GM18867 (cell line): ENCODE results near the gene MICALL2.
"Not testable (repeated sequence)": the region's sequence is repeated elsewhere in the genome, so short reads cannot be mapped to it uniquely, and the experiment has no call there.

Experiments used
- ATAC-seq: cut with Tn5 transposase; IDR thresholded peaks from one replicate; pipeline ENCODE4 v1.9.1; 2021; ENCODE audit warnings: mild to moderate bottlenecking, moderate library complexity; ENCODE audit not compliant: unreplicated experiment

The MICALL2 gene

DNA sequence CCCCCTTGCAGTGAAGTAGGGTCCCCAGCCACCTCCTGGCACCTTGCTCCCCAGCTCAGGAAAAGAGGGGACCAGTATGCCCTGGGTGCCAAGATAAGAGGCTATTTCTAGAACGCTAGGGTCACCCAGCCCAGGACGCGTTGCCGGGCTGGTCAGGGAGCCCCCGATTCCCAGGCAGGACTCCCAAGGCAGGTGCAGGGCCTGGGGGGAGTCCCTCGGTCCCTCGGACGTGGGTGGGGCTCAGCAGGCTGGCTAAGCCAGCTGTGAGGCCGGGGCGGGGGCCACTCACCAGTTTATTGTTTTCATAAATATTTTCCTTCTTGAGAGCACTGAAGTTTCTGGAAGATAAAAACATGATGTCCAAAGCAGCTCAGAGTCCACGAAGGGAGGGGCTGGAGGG, 9.3 kb downstream of the MICALL2 start:
- no peak for ATAC-seq

DNA sequence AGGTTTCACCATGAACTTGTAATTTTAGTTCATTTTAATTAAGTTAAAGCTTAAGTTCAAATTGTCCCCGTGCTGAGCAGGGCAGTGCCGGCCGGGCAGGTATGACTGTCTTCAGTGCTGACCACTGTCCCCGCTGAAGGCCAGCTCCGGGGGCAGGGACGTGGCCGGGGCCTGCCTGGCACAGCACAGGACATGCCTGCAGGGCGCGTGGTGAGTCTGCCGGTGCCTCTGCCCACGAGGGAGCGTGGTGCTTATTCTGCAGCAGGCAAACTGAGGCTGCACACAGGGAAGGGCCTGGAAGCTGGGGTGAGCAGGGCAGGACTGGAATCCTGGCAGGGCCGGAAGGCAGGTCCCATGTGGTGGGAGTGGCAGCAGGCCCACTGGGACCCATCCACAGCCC, 9.8 kb downstream of the MICALL2 start:
- no peak for ATAC-seq

GRCh38 chr7:1448958-1449357, 10.3 kb downstream of the MICALL2 start:
- no peak for ATAC-seq

GRCh38 chr7:1447551-1448244, 11.6 kb downstream of the MICALL2 start:
- ATAC-seq, result no peak

DNA sequence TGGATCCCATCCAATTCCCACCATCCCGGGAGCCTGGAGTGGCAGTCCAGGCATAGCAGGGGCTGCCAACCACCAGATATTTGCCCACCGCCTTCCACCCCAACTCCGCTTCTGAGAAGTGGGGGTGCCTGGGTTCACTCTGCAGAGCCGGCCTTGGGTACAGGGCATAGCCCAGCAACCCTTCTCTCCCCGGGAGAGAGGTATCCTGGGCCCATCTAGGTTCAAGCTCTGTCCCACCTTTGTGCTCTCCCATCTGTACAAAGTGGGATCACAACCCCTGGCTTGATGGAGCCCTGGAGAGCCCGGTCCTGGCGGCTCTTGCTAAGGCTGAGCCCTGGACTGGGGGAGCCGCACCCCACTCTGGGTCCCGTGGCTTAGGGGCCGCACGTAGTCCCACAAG, 12.2 kb downstream of the MICALL2 start:
- no peak for ATAC-seq

DNA sequence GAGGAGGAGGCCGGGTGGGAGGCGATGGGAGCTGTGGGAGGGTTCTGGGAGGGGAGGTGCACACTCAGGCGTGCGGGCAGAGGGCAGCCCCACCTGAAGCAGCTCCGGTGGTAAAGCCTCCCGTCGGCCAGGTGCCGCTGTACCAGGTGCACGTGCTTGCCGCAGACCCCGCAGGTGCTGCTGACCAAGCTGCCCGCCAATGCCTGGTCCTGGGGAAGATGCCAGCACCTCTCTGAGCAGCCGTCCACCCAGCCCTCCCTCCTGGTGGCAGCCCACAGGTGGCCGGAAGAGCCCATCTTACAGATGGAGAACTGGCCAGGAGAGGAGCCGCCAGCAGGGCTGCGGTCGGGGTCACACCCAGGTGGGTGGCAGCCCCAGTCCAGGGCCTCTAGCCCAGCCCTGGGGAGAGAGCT, 12.6 kb downstream of the MICALL2 start:
- no peak for ATAC-seq

GRCh38 chr7:1446026-1446425, 13.2 kb downstream of the MICALL2 start:
- ATAC-seq, result not testable (repeated sequence)

DNA sequence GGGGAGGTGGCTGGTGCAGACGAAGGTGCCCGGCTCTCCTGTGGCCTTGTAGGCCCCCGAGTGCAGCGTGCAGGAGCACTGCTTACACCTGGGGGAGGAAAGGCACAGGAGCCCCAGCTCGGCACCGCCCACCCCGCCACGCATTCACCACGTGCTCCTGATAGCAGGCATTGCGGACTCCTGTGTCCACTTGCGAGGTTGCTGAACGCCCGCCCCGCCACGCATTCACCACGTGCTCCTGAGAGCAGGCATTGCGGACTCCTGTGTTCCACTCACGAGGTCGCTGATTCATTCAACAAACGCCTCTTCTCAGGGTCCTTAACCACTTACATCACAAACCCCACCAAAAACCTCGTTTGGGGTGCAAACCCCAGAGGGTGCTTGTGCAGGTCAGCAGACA, 13.9 kb downstream of the MICALL2 start:
- no peak for ATAC-seq

DNA sequence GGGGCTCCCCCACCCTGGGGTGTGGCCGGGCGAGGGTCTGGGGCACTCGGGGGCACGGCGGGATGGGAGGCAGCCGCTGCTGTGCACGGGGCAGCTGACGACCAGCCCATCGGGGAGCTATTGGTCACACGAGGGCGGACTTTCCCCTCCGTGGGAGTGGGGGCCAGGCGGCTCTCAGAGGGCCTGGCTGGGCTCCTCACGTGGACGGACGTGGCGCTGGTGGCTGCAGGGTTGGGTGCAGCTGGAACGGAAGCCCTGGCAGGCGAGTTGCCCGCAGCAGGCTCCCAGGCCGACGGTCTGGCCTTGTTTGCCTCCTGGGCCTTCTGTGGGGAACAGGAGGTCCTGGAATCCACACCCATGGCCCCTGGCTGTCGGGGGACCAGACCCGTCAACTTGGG, 14.3 kb downstream of the MICALL2 start:
- no peak for ATAC-seq

DNA sequence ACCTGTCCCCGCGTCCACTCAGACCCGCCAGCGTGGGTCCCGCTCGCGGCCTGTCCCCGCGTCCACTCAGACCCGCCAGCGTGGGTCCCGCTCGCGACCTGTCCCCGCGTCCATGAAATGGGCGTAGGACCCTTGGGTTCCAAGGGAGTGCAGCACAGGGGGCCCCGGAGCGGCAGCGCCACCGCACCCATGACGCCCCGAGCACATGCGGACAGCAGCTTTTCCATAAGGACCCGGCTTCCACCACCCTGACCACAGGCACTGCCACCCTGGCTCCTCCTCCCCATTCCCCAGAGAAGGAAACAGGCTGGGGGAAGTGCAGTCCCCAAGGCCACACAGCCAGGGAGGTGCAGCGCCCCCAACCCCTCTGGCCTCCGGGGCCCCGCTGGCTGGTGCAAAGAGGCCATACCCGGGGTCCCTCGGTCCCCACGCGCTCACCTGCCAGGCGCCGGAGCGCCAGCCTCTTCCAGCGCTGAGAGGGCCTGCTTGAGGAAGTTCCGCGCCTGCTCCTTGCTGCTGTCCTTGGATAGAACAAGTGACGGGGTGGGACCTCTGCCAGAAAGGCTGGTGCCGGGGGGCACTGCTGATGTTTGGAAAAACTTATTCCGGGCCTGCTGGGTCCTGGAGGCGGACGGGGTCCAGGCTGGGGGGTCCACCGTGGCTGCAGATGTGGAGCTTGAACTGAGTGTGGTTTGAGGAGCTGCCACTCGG, 14.9 kb downstream of the MICALL2 start:
- ATAC-seq, result no peak

- ATAC-seq, result not testable (repeated sequence)
Measured at GRCh38 chr7:1443587-1444200, 15.6 kb downstream of the MICALL2 start.

DNA sequence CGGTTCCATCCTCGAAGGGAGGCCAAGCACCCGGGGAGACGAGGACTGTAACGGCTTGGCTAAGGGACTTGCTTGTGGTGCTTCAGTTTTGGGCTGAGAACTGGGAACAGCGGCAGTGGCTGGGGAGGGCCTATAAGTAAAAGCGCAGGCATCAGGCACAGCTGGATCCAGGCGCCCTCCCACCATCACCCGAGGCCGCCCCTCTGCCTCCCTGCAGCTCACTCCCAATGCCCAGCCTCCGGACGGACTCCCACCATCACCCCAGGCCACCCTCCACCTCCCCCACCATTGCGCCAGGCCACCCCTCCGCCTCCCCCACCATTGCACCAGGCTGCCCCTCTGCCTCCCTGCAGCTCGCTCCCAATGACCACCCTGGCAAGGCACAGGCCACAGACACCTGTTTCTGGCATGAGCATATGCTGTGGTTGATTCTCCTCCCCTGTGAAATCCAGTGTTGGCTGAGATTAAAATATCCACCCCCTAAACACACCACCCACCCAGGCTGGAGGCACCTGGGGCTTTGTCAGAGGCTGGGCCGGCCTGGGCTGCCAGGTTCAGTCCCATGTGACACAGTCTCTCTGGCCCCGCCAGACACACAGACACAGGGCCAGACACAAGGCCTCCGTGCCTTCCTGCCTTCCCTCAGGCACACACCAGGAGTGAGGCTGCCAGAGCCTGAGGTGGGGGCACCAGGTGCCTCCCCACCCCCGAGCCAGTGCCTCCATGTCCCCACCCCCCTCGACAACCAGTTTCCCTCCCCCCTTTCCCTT, 16.7 kb downstream of the MICALL2 start:
- ATAC-seq, result no peak

DNA sequence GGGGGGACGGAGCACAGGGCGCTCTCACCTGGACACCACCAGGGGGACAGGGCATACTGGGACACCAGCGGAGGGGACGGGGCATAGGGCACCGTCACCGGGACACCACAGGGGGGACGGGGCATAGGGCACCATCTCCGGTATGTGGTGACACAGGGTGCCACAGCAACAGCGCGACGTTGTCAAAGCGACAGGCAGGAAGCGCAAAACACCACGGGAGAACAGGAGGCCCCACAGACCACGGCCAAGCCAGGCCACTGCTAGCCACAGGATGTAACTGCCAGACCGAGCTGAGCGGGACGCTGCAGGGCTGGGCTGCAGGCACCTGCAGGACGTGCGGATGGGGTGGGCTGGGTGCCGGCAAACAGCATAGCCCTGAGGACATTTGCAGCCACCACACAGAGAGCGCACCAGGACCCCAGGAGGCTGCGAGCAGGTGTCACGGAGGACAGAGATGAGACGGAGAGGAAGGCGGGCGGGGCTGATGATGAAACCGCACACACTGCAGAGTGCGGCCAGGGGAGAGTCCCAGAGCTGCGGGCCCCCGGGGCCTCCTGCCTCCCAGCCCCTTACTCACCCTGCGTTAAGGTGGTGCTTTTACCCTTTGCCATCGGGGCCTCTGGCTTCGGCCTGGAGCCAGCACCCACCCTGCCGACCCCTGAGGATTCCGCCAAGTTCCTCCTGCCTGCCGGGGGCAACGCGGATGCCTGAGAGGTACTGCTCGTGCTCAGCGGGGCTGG, 17.5 kb downstream of the MICALL2 start:
- ATAC-seq, result no peak

- no peak for ATAC-seq
Measured at GRCh38 chr7:1440620-1441019, 18.6 kb downstream of the MICALL2 start.

GRCh38 chr7:1439373-1440363, 19.6 kb downstream of the MICALL2 start:
- ATAC-seq, result no peak

GRCh38 chr7:1438821-1439220, 20.4 kb downstream of the MICALL2 start:
- ATAC-seq, result no peak

DNA sequence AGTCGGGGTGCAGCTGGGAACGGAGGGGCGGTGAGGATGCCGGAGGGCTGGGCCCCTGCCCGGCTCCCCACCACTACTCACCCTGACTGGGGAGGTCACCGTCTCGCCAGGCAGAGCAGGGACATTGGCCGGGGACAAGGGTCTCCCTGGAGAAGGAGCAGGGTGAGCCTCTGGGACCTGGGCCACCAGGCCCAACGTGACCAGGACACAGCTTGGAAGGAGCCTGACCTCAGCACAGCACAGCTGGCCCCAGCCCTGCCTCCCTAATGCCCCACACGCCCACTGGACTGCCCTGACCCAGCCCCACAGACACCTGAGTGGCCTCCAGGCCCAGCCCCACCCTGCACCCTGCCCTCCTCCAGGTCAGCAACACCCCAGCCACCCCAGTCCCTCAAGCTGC, 21.1 kb downstream of the MICALL2 start:
- no peak for ATAC-seq

DNA sequence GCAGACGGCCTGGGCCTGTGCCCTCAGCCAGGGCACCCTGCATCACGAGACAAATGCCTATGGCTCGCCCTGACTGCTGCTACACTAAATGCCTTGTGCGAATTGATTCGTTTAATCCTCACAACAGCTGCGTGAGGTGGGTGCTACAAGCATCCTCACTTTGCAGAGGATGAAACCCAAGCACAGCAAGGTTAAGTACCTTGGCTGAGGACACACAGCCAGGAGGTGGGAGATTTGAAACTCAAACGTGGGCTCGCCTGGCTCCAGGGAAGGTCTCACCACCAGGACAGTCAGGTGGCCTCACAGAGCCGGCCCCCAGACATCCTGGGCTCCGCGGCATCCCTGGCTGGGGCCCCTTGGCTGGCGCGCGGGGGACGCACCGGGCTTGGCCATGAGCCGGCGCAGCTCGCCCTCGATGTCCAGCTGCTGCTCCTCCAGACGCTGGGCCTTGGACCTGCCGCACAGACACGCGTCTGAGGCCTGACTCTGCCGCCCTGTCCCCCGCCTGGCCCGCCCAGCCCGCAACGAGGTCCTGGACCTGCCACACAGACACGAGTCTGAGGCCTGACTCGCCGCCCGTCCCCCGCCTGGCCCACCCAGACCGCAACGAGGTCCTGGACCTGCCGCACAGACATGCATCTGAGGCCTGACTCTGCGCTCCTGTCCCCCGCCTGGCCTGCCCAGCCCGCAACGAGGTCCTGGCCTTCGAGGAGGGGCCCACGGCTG, 22.0 kb downstream of the MICALL2 start:
- ATAC-seq, result no peak

- no peak for ATAC-seq
Measured at GRCh38 chr7:1436608-1437007, 22.7 kb downstream of the MICALL2 start.
